ENCODE data around the gene UACA.
"Not testable (repeated sequence)": the region's sequence is repeated elsewhere in the genome, so short reads cannot be mapped to it uniquely, and the experiment has no call there.

UACA gene

DNA sequence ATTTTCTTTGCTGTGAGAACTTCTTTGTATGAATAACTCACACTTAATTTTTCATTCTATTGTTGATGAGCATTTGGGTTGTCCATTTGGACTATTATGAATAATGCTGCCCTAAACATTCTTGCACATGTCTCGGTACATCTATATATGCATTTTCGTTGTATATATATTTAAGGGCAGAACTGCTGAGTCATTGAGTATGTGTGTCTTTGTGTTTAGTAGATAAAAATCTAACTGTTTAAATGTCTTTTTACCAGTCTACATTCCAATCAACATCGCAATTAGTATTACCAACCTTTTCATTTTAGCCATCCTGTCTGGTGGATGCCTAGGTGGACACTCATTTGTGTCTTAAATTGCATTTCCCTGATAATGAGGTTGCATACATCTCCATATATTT is 144.4 kb downstream of the UACA start:
- DNase-seq (ENCODE audit: low read depth): no peak
- TF ChIP-seq, protein P1, sequence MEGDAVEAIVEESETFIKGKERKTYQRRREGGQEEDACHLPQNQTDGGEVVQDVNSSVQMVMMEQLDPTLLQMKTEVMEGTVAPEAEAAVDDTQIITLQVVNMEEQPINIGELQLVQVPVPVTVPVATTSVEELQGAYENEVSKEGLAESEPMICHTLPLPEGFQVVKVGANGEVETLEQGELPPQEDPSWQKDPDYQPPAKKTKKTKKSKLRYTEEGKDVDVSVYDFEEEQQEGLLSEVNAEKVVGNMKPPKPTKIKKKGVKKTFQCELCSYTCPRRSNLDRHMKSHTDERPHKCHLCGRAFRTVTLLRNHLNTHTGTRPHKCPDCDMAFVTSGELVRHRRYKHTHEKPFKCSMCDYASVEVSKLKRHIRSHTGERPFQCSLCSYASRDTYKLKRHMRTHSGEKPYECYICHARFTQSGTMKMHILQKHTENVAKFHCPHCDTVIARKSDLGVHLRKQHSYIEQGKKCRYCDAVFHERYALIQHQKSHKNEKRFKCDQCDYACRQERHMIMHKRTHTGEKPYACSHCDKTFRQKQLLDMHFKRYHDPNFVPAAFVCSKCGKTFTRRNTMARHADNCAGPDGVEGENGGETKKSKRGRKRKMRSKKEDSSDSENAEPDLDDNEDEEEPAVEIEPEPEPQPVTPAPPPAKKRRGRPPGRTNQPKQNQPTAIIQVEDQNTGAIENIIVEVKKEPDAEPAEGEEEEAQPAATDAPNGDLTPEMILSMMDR (IDR thresholded peaks at IDR 0.05; ENCODE audit: insufficient read depth, low read depth, low read length, missing control alignments): no peak
- H3K4me3 ChIP-seq (ENCODE audit: low read depth, low read length): no peak overlapping the region

DNA sequence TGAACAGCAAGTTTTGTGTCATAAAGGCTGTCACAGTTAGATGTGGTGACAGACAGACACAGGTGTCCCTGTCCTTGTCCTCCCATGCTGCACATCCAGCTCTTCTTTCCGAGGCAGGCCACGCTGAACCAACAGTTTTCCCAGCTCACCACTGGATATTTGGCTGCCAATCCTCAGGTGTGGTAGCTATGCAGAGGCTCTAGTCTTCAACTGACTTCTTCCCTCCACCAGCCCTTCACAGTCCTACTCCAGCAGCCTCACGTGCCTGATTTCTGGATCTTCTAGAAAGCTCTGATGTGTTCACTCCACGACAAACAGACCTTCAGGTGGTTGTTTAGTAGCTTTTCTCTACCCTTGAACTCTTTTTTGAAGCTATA is 145.5 kb downstream of the UACA start:
- no peak overlapping the region for H3K4me3 ChIP-seq (ENCODE audit: low read depth, low read length)
- TF ChIP-seq, protein P1 (IDR thresholded peaks at IDR 0.05; ENCODE audit: insufficient read depth, low read depth, low read length, missing control alignments): no peak
- DNase-seq (ENCODE audit: low read depth): no peak

DNA sequence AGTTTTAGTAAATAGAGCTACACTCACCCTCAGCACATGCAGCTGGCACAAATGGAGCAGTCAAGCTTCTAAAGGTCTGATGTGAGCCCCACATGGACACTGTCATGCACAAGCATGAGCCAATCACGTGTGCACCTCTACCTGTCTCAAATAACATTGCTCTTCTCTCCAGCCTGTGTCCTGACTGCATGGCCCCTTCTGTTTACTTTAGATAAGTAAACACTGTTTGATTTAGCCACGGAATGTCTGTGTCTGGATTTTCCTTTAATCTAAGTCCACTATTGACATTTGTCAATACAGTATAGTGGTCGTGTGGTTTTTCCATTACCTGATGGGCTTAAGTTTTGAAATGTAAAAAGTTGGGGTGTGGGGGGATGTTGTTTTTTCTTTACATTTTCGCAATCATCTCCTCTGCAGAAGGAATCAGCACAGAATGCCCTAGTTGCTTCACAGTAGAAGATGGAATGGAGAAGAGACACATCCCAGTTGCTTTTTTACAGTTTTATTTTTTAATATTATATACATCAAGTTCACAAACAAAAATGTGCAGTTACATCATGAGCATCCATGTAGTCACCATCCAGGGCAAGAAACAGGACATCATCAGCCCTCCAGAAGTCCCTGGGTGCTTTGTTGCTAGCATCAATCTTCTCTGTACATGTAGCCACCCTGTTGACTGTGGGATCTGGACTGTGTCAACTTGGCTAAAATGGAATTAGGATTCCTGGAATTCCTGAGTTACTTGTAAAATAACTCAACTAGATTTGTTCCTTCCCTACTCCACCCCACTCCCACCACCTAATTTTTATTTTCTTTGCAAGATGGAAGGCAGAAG is 146.1 kb downstream of the UACA start:
- H3K4me3 ChIP-seq (ENCODE audit: low read depth, low read length): no peak overlapping the region
- DNase-seq (ENCODE audit: low read depth): no peak
- TF ChIP-seq, protein P1 (IDR thresholded peaks at IDR 0.05; ENCODE audit: insufficient read depth, low read depth, low read length, missing control alignments): no peak

DNA sequence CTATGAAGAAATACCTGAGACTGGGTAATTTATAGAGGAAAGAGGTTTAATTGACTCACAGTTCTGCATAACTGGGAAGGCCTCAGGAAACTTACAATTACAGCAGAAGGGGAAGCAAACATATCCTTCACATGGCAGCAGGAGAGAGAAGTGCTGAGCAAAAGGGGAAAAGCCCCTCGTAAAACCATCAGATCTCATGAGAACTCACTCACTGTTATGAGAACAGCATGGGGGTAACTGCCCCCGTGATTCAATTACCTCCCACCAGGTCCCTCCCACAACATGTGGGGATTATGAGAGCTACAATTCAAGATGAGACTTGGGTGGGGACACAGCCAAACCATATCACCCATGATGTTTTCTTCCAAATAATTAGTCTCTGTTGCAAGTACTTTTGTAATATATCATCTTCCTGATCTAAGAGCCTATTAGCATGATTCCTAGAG is 147.0 kb downstream of the UACA start:
- DNase-seq (ENCODE audit: low read depth): not testable (repeated sequence)

DNA sequence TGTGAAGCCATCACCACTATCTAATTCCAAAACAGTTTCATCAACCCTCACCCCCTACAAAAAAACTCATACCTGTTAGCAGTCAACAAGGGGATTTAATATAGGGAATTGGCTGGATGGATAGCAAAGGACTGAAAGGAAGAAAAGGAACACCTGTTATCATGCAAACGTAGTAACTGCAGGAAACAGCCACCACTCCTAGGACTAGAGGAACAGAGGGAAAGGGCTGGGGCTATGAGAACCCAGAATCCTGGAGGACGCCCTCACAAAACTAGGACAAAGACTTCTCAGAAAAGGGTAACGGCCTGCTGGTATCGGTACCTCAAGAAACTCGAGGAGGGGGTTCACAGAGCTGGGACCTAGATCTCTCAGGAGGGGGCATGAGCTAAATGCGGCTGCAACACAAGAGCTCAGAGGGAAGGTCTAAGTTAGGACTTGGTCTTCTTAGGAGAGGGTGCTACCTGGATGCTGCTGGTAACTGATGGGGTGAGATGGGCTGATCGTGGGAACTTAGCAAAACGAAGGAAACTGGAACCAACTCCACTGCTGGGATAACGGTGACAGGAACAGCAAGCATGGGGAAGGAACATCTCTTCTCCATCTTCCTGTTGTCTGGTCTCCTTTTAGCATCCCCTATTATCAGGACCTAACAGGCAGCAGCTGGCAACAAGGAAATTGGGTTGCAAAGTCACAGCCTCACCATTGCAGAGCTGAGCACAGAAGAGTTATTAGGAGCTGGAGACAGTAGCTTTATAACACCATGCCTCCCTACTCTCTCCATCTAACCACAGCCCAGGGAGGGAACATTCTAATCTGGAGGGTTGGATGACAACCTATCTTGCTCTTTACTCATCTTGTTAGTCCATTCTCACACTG is 147.7 kb downstream of the UACA start:
- DNase-seq (ENCODE audit: low read depth): no peak
- TF ChIP-seq, protein P1 (IDR thresholded peaks at IDR 0.05; ENCODE audit: insufficient read depth, low read depth, low read length, missing control alignments): no peak
- H3K4me3 ChIP-seq (ENCODE audit: low read depth, low read length): no peak overlapping the region

More for the DNA sequence above, 147.0 kb downstream of the UACA start:
- not testable (repeated sequence) for H3K4me3 ChIP-seq (ENCODE audit: low read depth, low read length)

DNA sequence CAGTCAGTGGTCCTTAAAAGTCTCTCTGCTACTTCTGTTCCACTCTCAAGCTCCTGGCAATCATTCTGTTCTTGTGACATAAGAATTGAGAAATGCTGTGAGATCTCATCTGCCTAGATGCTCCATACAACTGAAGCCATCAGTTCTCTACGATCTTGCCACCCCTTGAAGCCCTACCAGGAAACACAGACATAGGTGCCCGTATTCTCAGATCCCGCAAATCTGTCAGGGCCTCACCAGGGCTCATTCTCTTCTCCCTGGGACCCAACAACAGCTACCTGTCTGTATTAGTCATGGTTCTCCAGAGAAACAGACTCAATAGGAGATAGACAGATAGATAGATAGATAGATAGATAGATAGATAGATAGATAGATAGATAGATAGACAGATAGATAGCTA is 149.1 kb downstream of the UACA start:
- DNase-seq (ENCODE audit: low read depth): no peak
- TF ChIP-seq, protein P1 (IDR thresholded peaks at IDR 0.05; ENCODE audit: insufficient read depth, low read depth, low read length, missing control alignments): no peak
- H3K4me3 ChIP-seq (ENCODE audit: low read depth, low read length): no peak overlapping the region

DNA sequence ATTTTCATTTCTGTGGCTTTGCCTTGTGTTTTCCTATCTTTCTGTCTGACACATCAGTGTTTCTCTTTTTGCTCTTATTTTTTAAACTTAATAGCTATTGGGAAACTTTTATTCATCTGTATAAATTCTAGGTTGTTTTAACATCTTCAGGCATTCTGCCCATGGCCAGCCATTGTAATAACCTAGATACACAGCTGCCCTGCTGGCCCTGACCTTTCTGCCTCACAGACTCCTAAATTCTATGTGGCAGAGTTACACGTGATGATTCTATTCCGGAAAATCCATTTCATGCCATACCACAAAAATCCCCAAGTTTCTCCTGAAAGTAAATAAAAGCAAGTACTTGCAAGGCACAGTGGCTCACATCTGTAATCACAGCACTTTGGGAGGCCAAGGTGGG is 150.1 kb downstream of the UACA start:
- DNase-seq (ENCODE audit: low read depth): no peak
- H3K4me3 ChIP-seq (ENCODE audit: low read depth, low read length): no peak overlapping the region
- TF ChIP-seq, protein P1 (IDR thresholded peaks at IDR 0.05; ENCODE audit: insufficient read depth, low read depth, low read length, missing control alignments): no peak

Measured in GM12865 (cell line).